GM12865 (cell line): ENCODE measurements around the gene SSBP1.

Experiments used
- DNase-seq: peaks from one replicate; pipeline ENCODE4 v3.0.0; 2010; ENCODE audit warnings: low read depth
- H3K4me3 ChIP-seq: 2 replicates; pipeline ENCODE4 v1.5.1; 2011; ENCODE audit warnings: mild to moderate bottlenecking, low read depth, low read length, control low read depth
- TF ChIP-seq, protein P1 (sequence below): IDR thresholded peaks from 2 replicates; pipeline ENCODE4 v1.5.1; 2011; ENCODE audit warnings: low read length, control low read depth, low read depth, inconsistent platforms; ENCODE audit not compliant: insufficient read depth; ENCODE audit errors: missing control alignments

Gene SSBP1

DNA sequence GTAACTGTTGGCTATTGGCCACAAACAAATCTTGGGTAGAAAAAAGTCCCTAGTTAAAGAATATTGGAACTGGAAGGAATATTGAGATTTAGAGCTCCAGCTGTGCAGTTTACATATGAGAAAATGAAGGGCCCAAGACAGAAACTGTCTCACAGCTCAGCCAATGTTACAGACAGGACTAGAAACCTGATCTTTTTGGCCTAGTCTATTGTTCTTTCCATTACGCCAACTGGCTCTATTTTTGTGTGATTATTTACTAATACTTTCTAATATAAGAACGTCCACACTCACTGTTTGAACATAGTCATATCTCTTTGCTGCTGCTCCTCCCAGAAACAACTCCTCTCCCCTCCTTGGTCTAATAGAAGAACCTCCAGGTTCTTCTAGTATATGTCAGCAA lies 28.8 kb upstream of the SSBP1 start:
- no peak overlapping the region for H3K4me3 ChIP-seq
- TF ChIP-seq, protein P1, sequence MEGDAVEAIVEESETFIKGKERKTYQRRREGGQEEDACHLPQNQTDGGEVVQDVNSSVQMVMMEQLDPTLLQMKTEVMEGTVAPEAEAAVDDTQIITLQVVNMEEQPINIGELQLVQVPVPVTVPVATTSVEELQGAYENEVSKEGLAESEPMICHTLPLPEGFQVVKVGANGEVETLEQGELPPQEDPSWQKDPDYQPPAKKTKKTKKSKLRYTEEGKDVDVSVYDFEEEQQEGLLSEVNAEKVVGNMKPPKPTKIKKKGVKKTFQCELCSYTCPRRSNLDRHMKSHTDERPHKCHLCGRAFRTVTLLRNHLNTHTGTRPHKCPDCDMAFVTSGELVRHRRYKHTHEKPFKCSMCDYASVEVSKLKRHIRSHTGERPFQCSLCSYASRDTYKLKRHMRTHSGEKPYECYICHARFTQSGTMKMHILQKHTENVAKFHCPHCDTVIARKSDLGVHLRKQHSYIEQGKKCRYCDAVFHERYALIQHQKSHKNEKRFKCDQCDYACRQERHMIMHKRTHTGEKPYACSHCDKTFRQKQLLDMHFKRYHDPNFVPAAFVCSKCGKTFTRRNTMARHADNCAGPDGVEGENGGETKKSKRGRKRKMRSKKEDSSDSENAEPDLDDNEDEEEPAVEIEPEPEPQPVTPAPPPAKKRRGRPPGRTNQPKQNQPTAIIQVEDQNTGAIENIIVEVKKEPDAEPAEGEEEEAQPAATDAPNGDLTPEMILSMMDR = no peak
- no peak for DNase-seq

DNA sequence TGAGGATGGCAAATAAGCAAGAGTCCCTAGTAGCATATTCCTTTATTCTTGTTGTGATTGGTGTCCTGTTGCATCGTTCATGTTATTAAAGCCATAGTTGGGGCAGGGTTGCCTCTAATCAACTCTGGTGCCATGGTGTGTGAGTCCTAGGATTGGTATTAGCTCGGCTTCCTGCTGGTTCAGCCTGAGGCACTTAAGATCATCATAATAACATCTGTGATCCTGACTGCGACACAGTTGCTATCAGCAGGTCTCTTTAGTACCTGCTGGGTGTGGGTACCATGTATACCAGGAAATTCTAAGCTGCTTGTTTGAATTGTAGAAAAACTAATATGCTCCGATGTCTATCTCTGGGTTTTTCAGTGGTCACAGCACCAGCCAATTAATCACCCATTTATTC lies 28.4 kb upstream of the SSBP1 start:
- H3K4me3 ChIP-seq = no peak overlapping the region
- TF ChIP-seq, protein P1 = no peak
- DNase-seq = no peak

DNA sequence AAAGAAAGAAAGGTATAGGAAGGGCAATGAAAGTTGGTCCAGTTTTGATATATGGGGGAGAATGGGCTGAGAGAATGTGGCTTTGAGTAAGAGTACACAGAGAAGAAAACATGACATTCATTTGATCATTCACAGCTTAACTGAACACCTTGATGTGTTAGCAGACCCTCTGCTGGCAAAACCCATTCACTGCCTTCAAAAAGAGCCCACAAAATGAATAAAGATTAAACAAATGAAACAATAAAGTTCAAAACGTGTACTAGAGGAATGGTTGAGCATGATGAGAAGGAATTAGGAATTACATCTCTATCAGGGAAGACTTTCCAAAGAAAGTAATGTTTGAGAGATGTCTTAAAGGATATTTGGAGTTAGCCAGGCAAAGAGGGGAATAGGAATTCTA lies 27.9 kb upstream of the SSBP1 start:
- no peak for DNase-seq
- no peak overlapping the region for H3K4me3 ChIP-seq
- TF ChIP-seq, protein P1 = no peak

DNA sequence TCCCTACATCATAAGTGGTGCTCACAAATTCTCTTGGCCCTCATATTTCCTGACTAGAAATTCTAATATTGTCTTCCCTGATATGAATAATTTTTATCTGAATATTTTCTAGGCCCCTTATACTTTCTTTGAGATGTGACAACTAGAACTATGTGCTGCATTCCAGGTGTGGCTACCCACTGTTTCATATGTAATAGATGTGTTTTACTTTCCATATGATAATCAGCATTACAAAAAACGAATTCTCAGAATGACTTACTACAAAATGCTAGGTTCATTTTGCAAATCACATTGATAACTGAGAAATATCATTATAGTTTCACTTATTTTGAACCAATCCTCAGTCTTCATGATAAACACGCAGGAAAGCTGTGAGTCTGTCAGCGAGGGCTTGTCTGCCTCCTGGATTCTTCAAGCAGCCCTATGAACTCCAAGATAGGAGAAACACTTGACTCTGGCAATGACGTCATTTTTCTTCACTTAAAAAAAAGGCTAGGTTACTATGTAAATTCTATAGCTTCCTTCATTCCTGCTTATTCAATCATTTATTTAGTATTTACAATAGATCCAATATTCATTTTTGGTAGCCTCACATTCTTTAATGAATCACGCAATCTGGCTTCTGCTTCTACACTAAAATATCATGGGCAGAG lies 25.4 kb upstream of the SSBP1 start:
- TF ChIP-seq, protein P1 = no peak
- DNase-seq = no peak
- no peak overlapping the region for H3K4me3 ChIP-seq

DNA sequence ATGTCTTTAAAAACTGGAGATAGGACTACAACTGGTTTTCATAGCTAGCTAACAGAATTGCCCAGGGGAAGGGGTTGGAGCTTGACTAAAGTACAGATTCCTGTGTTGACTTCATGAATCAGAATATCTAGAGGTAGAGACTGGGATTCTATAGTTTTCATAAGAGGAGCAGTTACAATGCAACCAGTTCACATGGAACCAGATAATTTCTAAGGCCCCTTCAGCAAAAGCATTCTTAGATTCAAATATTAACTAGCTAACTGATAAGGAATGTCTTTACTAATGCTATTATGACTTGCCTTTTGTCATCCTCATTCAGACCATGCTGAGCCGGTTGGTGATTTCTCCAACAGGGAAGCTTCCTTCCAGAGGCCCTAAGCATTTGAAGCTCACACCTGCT lies 24.3 kb upstream of the SSBP1 start:
- H3K4me3 ChIP-seq = no peak overlapping the region
- no peak for DNase-seq
- TF ChIP-seq, protein P1 = no peak

DNA sequence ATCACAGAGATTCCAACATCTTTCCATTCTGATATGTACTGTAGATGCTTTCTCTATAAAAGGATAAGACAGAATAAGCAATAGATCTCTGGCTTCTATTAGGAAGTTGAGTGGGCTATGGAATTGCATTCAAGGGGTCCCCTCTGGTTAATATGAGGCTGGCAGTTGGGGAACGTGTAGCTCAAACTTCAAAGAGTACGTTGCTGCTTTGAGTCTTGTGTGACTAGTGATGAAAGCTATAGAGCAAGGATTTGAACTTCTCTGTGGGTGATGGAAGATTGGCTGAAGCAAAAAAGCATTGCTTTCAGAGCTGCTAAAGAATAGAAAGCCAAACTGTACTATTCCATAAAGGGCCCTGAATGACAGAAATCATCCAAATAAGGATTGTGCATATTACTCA lies 23.6 kb upstream of the SSBP1 start:
- H3K4me3 ChIP-seq = no peak overlapping the region
- no peak for DNase-seq
- TF ChIP-seq, protein P1 = no peak

DNA sequence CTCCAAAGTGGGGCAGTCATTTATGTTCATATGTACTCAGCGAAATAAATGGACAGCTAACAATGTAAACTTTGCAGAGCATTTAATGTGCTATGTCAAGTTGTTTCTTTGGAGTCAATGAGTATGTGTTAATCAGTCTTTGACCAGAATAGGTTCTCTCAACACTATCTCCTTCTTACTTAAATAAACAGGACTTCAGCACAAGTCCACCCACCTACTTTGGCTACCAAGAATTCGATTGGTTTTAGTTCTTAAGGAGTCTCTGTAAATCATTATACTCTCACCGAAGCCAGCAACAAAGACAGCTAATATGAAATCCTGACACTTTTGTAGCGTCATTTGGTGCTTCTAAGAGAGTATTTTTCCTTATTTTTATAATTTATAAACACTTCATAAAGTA lies 23.1 kb upstream of the SSBP1 start:
- no peak overlapping the region for H3K4me3 ChIP-seq
- DNase-seq = no peak
- TF ChIP-seq, protein P1 = no peak
